Ovary (tissue), 3 donors: ENCODE results near the gene INPP5A.
"Not testable (repeated sequence)": the region's sequence is repeated elsewhere in the genome, so short reads cannot be mapped to it uniquely, and the experiment has no call there.

ENCODE experiments used
- POLR2A ChIP-seq: fragments of 450-650 bp; IDR thresholded peaks from one replicate; pipeline ENCODE4 v1.6.1; 2017; ENCODE audit warnings: antibody characterized with exemption, mild to moderate bottlenecking, moderate library complexity
- TF ChIP-seq, protein P1 (sequence below), 3 donors: fragments of 450-650 bp in 2 of 3; fragments of 200-600 bp in 1 of 3; IDR thresholded peaks; one replicate each; pipeline versions ENCODE4 v1.5.1 to v1.8.0; 2016 to 2022; ENCODE audit warnings: antibody characterized with exemption in 3 of 3, mild to moderate bottlenecking in 1 of 3
- donor health status: DM: no; HTN: no; CAD: no.

- TF ChIP-seq, protein P1, sequence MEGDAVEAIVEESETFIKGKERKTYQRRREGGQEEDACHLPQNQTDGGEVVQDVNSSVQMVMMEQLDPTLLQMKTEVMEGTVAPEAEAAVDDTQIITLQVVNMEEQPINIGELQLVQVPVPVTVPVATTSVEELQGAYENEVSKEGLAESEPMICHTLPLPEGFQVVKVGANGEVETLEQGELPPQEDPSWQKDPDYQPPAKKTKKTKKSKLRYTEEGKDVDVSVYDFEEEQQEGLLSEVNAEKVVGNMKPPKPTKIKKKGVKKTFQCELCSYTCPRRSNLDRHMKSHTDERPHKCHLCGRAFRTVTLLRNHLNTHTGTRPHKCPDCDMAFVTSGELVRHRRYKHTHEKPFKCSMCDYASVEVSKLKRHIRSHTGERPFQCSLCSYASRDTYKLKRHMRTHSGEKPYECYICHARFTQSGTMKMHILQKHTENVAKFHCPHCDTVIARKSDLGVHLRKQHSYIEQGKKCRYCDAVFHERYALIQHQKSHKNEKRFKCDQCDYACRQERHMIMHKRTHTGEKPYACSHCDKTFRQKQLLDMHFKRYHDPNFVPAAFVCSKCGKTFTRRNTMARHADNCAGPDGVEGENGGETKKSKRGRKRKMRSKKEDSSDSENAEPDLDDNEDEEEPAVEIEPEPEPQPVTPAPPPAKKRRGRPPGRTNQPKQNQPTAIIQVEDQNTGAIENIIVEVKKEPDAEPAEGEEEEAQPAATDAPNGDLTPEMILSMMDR (IDR thresholded peaks at IDR 0.05): not testable (repeated sequence)
- not testable (repeated sequence) for TF ChIP-seq POLR2A
Observed at GRCh38 chr10:132572946-132573345, 35.4 kb downstream of the INPP5A start.
